Hematopoietic multipotent progenitor cell treated with erythropoietin and hydrocortisone succinate and interleukin-3 and kit ligand, for 15 days (in vitro differentiated cells): ENCODE data around the gene UBA5.
"Not testable (repeated sequence)": the region's sequence is repeated elsewhere in the genome, so short reads cannot be mapped to it uniquely, and the experiment has no call there.

ENCODE experiments used
- DNase-seq: peaks from one replicate; pipeline ENCODE4 v3.0.0-alpha.2; 2015; ENCODE audit warnings: low spot score

Gene UBA5

GRCh38 chr3:132660052-132660810 is at the start of gene UBA5:
Gene UBA5, plus strand, starts transcription at chr3:132660329. Its CDS starts 209 bp downstream, at chr3:132660538.
- peak; percentile 54 for DNase-seq

GRCh38 chr3:132615301-132615700 is 44.8 kb upstream of the UBA5 start:
- not testable (repeated sequence) for DNase-seq

GRCh38 chr3:132615881-132616280 is 44.2 kb upstream of the UBA5 start:
- DNase-seq: no peak

GRCh38 chr3:132616780-132617179 is 43.3 kb upstream of the UBA5 start:
- no peak for DNase-seq

GRCh38 chr3:132622148-132622547 is 38.0 kb upstream of the UBA5 start:
- no peak for DNase-seq

GRCh38 chr3:132622761-132623160 is 37.4 kb upstream of the UBA5 start:
- DNase-seq: no peak

GRCh38 chr3:132623646-132624045 is 36.5 kb upstream of the UBA5 start:
- DNase-seq: no peak

- no peak for DNase-seq
Measured at GRCh38 chr3:132624790-132625189, 35.3 kb upstream of the UBA5 start.

GRCh38 chr3:132625613-132626012 is 34.5 kb upstream of the UBA5 start:
- DNase-seq: no peak

GRCh38 chr3:132626955-132627354 is 33.2 kb upstream of the UBA5 start:
- no peak for DNase-seq

GRCh38 chr3:132628157-132628556 is 32.0 kb upstream of the UBA5 start:
- DNase-seq: no peak

- no peak for DNase-seq
Measured at GRCh38 chr3:132629928-132630327, 30.2 kb upstream of the UBA5 start.

- no peak for DNase-seq
Measured at GRCh38 chr3:132630612-132631011, 29.5 kb upstream of the UBA5 start.

- no peak for DNase-seq
Measured at GRCh38 chr3:132635052-132635451, 25.1 kb upstream of the UBA5 start.

GRCh38 chr3:132637590-132637989 is 22.5 kb upstream of the UBA5 start:
- no peak for DNase-seq

GRCh38 chr3:132638706-132639105 is 21.4 kb upstream of the UBA5 start:
- no peak for DNase-seq

GRCh38 chr3:132641427-132641826 is 18.7 kb upstream of the UBA5 start:
- not testable (repeated sequence) for DNase-seq

- DNase-seq: peak; percentile 70
Measured at GRCh38 chr3:132641837-132642538, 18.1 kb upstream of the UBA5 start.

- DNase-seq: no peak
Measured at GRCh38 chr3:132642539-132642847, 17.6 kb upstream of the UBA5 start.

GRCh38 chr3:132643366-132643765 is 16.8 kb upstream of the UBA5 start:
- DNase-seq: no peak

GRCh38 chr3:132645058-132645457 is 15.1 kb upstream of the UBA5 start:
- no peak for DNase-seq

GRCh38 chr3:132650153-132650552 is 10.0 kb upstream of the UBA5 start:
- DNase-seq: no peak

GRCh38 chr3:132652640-132653270 is 7.4 kb upstream of the UBA5 start:
- no peak for DNase-seq
